Endometrial microvascular endothelial cells (primary cell): ENCODE measurements around the gene TACC3. TPM values are rescaled to one million over a fixed set of nuclear protein-coding genes. Genes with fewer than 3 reads are reported as not detected.

Experiments used
- total RNA-seq: library from RNA; depleted of rRNA; stranded (reverse); fragments of >200 nt; gene quantifications from one replicate; pipeline ENCODE4 v1.2.3, GENCODE V29; 2015; ENCODE audit errors: inconsistent ontology term

Gene TACC3
- total RNA-seq, 1 donor from 2014 or later: 62.5 TPM

Other genes starting within 250 kb of the TACC3 start
- gene FAM53A, start 37.2 kb upstream of the TACC3 start, total RNA-seq: 1.6 TPM
- gene SLBP, start 9.2 kb upstream of the TACC3 start, total RNA-seq: 81.0 TPM
- gene TMEM129, start 198 bp upstream of the TACC3 start, total RNA-seq: 34.5 TPM
- 0.19 TPM for gene FGFR3, start 71.8 kb downstream of the TACC3 start, total RNA-seq
- gene LETM1, start 134.6 kb downstream of the TACC3 start, total RNA-seq: 53.4 TPM
- 68.2 TPM for gene NSD2, start 149.9 kb downstream of the TACC3 start, total RNA-seq